ENCODE data around the gene PKIB.

Gene PKIB

DNA sequence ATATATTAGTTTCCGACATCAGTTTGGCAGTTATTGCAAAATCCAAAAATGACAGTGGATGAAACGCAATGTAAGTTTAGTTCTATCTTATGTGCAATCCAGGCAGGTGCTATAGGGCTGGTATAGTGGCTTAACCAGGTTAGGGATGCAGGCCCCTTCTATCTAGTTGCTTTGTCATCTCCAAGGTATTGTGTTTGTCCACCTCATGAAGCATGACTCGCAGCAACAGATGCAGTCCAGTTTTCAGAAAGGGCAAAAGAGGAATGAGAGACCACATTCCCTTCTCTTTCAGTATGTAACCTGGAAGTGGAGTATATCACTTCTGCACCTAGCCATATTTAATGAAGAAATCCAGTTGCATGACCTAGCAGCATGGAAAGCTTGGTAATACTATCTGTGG, 59.7 kb downstream of the PKIB start:
- no peak for DNase-seq

DNA sequence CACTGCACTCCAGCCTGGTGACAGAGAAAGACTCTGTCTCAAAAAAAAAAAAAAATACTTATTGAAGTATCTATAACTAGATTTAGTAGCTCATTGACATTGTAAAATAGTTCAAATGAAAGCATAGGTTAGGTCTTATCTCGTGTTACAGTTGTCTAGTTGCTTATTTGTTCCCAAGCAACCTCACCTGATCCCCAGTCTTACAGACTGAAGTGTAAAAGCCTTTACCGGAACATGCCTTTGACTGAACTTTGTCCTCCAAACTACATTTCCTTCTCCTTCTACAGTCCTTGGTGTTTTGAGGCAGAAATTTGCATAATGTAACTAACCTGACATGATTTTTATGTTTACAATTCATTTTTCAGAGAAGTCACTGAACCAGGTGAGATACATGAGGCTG, 61.0 kb downstream of the PKIB start:
- DNase-seq: no peak

DNA sequence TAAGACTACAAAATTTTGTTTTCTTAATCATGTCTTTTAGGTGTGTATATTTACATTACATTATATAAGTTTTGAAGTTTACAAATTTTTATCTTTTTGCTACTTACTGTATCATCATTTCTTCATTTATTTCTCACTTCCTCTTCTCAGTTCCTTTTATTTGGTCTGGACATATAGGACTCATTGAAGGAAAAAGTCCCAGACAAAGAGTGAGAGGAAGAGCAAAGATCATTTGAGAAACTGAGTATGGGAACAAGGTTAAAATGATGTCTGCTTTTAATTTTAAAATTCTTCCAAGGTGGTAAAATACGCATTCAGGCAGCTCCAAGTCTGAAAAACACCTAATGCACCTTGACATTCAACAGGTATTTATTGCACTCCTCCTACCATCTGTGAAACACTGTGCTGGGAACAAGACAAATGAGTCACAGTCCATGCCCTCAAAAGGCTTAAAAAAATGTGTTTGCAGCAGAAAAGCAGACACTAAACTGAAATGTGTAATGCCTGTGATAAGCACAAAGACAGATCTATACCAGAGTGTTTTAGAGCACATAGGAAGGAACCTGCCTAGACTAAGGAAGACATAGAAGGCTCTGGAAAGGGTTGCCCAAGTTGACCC, 63.2 kb downstream of the PKIB start:
- DNase-seq: no peak

DNA sequence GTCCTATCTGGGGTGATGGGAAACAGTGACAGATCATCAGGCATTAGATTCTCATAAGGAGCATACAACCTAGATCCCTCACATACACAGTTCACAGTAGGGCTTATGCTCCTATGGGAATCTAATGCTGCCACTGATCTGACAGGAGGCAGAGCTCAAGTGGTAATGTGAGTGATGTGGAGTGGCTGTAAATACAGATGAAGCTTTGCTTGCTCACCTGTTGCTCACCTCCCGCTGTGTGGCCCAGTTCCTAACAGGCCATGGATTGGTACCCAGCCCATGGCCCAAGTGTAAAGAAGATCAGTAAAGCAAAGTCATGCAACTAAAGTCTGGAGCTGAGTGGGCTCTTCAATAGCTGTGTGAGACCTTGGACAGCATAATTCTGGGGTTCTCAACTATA, 65.9 kb downstream of the PKIB start:
- no peak for DNase-seq

DNA sequence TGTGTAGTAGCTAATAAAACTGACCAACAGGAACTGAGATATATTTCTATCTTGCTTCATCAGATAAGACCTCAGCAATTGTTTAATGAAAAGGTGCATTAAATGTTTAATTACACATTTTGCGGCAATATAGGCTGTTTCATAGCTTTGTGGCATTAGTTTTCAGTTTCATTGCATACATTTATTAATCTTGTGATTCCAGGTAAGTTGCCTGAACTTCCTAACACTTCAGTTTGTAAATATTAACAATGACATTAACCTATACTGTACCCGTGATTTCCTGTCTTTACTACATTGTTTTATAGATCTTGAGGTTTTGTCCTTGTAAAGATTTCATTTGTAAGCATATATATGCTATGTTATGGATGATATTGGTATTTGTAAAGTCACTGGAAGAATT, 66.5 kb downstream of the PKIB start:
- DNase-seq: no peak

DNA sequence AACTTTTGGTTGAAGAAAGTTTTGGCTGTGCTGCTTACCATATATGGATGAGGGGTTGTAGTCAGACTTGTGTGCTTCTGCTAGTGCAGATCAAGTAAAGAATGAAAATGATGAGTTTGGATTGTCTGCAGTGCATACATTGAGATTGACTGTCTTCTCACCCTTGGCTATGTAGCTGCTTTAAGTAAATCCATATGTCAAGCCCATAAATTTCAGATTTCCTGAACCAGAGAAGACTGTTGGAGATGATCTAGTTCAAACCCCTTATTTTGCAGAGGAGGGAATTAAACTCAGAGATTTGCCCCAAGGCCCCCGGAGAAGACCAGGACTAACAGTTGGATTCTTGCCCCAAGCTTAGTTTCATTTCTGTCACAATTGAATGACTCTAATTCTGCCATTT, 67.2 kb downstream of the PKIB start:
- DNase-seq: no peak

DNA sequence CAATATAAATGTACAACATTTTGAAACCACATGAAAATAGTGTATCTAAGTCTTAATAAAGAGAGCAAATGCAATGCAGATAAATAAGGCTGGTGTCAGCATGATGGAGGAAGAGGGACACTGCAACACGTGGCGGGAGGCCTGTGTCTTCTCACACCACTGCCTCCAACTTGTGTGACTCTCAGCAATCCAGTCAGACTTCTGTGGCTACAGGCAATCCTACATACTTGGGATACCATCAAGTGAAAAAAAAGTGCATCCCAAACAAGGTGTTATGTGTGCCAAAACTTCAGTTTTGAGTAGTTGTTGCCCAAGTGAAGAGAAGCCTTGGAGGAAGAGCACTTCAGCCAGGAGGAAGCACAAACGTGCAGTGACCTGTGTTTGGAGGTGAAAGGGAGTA, 68.6 kb downstream of the PKIB start:
- no peak for DNase-seq

DNA sequence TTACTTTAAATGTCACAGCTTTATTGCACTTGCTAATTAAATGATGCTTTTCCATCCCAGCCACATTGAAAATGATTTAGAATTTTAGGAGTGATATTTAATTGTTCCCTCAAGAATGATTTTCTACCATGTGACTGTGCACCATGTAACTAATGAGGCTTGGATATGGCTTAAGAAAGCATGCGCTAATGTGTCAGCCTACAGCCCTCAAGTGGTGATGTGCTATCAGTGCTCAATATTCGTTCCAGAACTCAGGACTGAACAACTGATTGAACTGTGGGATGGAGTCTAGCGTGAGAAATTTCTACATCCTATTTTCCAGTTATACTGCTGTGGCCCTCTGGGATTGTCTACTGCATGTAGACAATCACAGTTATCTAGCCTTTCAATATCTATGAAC, 71.5 kb downstream of the PKIB start:
- no peak for DNase-seq

DNA sequence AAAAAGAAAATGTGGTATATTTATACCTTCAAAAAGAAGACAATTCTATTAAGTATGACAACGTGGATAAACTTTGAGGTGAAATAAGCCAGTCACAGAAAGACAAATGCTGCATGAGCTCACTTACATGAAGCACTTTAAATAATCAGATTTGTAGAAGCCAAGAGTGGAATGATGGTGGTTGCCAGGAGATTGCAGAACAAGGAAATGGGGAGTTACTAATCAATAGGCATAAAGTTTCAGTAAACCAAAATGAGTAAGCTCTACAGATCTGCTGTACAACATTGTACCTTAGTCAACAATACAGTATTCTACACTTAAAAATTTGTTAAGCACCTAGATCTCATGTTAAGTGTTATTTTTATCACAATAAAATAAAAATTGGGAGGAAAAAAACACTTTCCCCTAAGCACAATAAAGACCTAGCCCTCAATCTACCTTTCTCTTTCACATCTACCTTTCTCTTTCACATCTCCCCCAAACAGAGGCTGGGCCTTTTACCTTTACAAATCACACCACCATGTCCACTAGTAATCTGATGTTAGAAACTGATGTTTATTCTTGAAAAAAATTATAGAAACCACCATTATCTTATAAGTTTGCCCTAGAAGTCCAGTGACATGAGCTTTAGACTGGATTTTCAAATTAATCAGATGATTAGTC, 73.9 kb downstream of the PKIB start:
- no peak for DNase-seq

DNA sequence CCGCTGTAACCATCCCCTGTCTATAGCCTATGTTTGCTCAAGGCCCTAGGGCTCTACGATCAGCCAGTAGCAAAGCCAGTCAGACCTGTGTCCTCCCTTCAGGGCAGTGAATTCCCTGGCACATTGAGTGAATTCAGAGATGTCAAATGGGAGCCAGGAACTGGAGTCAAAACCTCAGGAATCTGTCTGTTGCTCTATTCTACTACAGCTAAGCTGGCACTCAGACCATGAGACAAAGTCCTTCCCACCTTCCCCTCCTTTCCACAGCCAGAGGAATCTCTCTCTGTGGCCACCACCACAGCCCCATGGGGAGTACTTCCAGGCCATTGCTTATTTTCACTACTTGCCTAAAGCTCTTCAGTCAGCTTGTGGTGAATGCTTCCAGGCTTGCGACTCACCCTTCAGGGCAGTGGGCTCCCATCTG, 82.0 kb downstream of the PKIB start:
- no peak for DNase-seq

DNA sequence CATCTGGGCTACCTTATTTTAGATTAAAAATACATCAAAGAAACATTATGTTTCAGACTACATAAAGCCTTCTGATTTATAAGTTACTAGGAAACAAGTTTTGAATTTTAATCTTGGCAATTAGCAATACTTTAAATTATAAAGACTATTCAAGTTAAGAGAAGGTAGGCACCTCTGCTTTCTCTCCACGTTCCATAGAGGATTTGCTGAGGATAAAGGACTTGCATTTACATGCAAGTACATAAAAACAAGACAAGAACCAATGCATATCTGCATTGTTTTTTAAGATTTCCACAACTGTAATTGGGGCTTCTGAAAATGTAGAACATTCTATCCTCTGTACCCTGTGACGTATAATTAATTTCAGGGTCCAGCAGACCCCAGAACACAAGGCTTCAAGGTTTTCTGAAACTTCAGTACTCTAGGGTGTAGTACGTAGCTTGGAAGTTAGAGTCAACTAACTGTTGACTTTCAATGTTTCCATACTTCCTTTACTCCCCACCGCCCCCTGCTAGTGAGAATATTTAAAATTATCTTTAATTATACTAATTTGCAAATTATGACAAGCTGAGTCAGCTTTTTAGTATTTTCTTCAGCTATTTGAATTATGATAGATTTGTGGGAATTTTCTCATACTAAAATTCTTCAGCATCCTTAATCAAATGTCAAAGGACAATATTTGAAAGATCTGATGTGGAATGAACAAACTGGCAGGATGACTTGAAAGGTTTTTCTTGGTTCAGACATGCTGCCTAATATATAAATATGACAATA, 82.8 kb downstream of the PKIB start:
- no peak for DNase-seq

DNA sequence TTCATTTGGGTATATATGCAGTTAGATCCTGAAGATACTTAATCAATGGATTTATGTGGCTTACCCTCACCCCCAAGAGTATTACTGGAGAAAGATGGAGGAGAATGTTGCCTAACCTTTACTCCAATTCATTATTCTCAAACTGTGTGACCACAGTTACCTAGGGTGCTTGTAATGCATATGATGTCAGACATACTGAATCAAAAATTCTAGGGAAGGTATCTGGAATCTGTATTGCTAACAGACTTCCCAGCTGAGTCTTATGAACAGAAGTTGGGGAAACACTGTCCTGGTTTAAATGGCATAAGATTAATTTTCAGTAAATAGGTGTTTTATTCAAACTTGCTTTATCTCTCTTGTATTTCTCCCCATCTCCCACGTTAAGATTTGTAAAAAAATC, 83.9 kb downstream of the PKIB start:
- no peak for DNase-seq

DNA sequence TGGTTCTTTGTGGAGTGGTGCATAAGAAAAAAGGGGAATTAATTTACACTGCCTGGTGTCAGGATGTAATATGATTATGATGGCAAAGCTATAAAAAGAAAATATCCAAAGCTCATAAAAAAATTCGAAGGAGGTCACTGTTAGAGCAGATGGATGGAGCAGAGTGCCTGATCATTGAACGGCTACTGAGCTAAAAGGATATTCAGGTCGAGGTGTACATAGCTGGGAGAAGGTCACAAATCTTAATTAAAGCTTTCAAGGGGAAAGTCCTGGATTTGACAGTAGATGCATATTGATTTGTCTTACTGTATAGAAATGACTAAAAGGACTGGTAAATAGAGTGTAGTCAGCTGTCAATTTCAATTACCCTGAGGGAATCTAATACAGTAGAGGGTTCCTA, 84.4 kb downstream of the PKIB start:
- DNase-seq: no peak

DNA sequence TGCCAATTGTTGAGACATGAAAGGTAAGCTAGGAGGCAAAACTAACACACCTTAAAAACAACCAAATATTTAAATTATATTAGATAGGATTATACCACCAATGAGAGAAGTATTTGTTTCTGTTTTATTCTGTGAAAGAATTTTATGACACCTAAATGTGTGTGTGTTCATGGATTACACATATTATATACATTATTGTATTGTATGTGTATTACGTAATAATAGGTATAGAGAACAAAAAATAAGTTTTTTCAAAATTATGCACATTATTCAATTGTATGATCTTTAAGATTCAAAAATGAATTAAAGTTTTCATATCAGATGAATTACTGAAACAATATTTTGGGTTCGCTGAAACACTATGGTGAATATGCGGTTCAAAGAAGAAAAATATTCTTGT, 85.0 kb downstream of the PKIB start:
- no peak for DNase-seq

DNA sequence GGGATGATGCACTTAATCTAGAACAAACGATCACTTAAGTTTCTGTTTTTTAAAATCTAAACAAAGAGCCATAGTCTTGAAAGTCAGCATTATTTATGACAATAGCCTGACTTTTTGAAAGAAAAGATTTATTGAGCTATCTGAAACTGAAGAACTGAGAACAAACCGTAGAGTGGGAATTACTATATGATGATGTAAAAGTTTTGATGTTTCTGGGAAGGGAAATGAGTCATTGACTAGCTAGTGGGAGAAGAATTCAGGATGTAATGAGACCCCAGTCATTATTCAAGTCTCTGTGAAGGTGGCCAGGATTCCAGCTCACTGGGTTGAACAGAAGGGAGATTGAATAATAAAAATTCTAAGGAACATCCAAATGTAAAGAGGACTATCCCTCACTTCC, 85.9 kb downstream of the PKIB start:
- DNase-seq: no peak

DNA sequence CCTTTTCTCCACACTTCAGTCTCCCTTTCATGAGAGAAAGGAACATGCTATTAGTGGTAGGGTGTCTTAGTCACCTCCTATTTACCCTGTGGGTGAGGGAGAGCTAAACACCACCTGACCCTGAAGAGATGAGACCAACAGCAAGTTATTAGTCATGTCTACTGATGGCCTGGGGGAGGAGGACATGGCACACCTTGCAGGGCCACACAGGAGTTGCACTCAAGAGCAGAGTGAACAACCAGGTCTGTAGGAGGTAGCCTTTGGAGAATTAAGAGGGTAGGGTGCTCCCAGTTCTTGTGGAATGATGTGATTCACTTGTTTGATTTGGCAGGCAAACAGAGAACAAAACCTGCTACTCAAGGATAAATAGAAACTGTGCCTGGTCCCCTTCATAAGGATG, 86.6 kb downstream of the PKIB start:
- no peak for DNase-seq

DNA sequence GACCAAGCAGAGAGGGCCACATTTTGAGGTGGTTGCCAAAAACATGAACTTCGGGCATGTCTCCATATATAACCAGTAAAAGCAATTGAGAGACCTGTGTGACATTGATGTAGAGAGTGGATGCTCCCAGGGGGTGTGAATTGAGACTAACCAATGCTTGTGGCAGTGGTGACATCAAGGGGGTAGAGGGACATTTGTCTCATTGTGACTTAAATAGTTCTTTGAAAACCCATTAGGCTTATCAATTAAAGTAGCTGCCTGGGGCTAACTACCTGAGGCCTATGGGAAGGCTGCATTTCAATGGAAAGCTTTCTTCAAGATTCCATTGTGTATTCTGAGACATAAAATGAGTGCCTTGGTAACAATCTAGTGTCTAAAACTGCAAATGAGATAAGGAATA, 87.3 kb downstream of the PKIB start:
- DNase-seq: no peak

DNA sequence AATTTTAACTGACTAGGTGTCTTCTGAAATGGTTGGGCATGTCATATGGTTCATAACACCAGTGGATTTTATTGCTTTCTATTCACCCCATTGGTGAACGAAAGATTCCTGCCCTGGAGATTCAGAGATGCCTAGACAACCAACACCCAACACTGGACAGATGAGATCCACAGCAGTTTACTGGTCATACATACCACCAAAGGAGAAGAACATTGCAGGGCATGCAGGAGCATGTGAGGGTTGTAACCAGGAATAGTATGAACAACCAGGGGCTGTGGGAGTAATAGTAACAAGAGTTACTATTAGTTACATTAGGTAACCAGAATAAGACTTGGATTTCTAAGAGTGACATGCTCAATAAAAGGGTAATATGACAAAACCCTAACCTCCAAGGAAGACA, 91.5 kb downstream of the PKIB start:
- no peak for DNase-seq

DNA sequence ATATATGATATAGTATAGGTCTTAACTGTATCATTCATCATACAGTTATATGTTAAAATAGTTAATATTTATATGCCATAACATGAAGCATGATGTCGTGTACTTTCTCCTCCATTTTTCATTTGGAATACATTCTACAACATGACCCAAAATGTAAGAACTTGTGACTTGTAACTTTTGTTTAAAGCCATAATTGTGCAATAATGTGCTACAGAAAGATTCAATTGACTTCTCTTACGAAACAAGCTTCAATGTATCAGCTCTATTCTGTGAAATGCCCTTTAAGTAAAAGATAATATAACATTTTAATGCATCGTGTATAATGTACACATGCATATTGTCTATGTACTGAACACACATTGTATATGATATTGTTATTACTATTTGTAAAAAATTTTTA, 92.6 kb downstream of the PKIB start:
- no peak for DNase-seq

DNA sequence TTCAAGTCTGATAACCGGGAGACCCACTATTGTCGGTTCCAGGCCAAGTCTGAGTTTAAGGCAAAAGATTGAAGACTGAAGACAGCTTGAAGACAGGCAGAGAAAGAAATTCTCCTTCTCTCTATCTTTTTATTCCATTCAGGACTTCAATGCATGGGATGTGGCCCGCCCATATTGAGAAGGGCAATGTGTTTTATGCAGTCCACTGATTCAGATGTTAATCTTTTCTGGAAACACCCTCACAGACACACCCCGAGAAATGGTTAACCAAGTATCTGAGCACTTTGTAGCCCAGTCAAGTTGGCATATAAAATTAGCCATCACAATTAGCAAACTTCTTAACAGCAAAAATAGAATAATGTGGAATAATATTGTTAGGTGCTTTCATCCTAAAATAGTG, 93.9 kb downstream of the PKIB start:
- no peak for DNase-seq

DNA sequence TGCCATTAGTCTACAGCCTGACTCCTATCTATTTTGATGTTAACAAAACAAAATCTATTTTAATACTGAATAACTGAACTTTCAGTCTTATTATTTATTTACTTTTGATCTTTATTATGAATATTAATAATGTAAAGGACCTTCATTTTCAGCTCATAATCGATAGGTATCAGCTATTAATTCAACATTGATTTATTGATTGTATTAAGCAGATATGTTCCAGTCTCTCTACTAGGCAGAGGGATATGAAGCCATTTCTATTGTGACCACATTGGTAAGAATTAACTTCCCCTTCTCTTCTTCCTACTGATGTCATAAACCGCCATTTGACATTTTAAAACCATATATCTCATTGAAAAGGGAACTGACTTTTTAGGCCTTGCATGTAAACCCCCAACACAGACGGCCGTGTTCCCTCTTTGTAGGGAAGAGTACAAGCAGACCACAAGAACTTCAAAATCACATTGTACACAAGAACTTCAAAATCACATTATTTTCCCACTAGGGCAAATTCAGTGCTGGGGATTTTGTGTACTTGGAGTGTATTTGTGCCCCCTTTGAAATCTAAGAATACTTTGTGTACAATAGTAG, 99.8 kb downstream of the PKIB start:
- no peak for DNase-seq

DNA sequence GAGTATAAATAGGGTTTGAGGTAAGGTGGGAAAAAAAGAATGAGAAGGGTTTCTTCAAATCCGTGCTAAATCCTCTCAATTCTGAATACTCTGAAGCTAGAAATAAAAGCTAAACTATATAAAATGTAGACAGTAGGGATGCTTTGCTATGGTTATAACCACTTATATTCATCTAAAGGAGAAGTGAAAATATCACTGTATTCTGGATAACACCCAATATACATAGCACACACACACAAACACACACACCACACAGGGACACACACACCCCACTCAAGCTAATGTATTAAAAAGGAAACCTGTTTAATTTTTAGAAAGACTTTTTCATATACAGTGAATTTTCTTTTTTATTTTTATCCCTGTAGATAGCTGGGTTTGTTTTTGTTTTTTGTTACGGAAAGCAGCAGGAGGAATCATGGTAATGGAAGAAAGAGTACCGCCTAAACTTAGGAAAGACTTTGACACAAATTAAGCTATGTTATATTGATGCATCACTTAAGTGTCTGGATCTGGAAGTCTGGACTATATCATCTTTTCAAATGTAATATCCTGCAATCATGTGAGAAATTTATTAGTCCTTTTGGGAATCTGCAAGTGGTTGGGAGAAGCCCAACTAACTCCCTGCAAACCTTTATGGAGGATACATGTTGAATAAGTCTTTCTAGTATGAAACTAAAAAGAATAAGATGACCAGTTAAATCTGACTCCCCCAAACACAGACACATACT, 100.9 kb downstream of the PKIB start:
- no peak for DNase-seq

DNA sequence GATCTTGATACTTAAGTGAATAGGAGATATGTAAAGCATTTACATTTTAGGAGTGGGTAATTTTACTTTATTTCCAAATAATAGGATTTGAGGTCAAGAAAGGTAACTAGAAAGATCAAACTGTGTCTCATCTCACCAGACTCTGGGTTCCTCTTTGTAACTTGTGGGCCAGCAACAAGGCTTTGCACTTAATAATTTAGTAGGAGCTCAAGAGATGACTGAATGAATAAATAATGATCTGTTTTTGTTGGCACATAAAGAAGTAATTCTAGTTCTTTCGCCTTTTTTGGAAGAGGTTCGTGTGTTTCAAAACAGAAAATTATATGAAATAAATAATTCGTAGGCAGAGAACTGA, 101.9 kb downstream of the PKIB start:
- DNase-seq: no peak

Data from activated gamma-delta T cell treated with Interleukin-2 at 50 U/mL for 16 hours (primary cell).